Nucleus accumbens (tissue), 56 donors: ENCODE measurements around the gene GALNT17.

Source experiments
- DNase-seq, 56 donors: peaks; one replicate each; lab custom pipeline; 2025; lab: John Stamatoyannopoulos, UW

Gene GALNT17

DNA sequence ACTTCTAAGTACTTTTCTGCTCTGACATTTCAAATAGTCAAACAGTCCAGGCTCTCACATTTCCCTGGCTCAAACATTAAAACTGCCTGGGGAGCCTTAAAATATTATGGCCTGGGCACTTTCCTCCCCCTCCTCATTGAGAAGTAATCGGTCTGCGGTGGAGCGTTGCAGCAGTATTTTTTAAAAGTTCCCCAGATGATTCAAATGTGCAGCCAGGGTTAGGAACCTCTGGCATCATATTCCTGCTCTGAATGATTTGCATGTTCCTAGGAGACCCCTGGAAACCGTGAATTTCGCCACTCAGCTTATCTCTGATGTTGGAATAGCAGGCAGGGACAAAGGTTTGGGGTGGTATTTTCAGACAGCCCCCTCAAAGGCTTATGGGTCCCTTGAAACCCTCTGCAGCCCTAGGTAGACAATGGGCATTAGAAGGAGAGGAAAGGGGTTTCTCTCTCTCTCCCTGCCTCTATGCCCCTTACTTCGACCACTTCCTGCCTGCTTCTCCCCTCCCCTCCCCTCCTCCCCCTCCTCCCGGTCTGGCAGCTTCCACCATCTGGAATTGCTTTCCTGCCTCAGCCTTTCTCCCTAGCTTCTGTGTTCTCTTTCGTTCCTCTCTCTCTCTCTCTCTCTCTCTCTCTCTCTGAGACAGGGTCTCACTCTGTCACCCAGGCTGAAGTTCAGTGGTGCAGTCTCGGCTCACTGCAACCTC is 622.2 kb downstream of the GALNT17 start:
- no peak for DNase-seq

DNA sequence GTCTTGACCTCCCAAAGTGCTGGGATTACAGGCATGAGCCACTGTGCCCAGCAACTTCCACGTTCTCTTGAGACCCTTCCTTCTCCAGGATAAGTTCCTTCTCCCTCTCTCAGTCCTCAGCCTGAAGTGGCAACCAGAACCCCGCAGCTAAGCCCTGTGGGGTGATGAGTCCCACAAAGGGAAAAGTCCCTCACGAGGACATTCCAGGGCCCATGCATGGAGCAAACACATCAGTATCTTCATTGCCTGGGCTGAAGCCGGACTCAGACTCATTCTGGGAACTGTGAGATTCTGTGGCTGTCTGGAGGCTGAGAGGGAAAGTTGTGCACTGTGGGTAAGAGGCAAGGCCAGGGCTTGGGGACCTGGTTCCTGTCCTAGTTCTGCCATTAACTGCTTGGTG is 622.9 kb downstream of the GALNT17 start:
- DNase-seq: no peak

GRCh38 chr7:71761336-71761735 is 629.4 kb downstream of the GALNT17 start:
- no peak for DNase-seq
